HG03460 (cell line): Measurements from ENCODE around the gene SNX25.
A peak's percentile ranks its signal among the peaks of the same experiment; 100 is the strongest.

Experiments used
- ATAC-seq: cut with Tn5 transposase; IDR thresholded peaks from one replicate; pipeline ENCODE4 v1.9.1; 2021; ENCODE audit not compliant: unreplicated experiment

Gene SNX25

GRCh38 chr4:185370268-185370949 lies 161.0 kb downstream of the SNX25 start:
- ATAC-seq = no peak

- no peak for ATAC-seq
Observed at GRCh38 chr4:185371702-185372101, 162.3 kb downstream of the SNX25 start.

- no peak for ATAC-seq
Observed at GRCh38 chr4:185374027-185374426, 164.6 kb downstream of the SNX25 start.

GRCh38 chr4:185374573-185374972 lies 165.2 kb downstream of the SNX25 start:
- no peak for ATAC-seq

GRCh38 chr4:185378264-185378663 lies 168.9 kb downstream of the SNX25 start:
- ATAC-seq = no peak

GRCh38 chr4:185379326-185380295 lies 170.2 kb downstream of the SNX25 start:
- ATAC-seq = no peak

GRCh38 chr4:185380320-185380719 lies 170.9 kb downstream of the SNX25 start:
- no peak for ATAC-seq

- no peak for ATAC-seq
Observed at GRCh38 chr4:185381288-185382196, 172.1 kb downstream of the SNX25 start.

GRCh38 chr4:185382754-185383153 lies 173.4 kb downstream of the SNX25 start:
- no peak for ATAC-seq

GRCh38 chr4:185383451-185383850 lies 174.1 kb downstream of the SNX25 start:
- no peak for ATAC-seq

- no peak for ATAC-seq
Observed at GRCh38 chr4:185384061-185384460, 174.7 kb downstream of the SNX25 start.

- no peak for ATAC-seq
Observed at GRCh38 chr4:185384930-185385331, 175.5 kb downstream of the SNX25 start.

GRCh38 chr4:185387957-185388356 lies 178.6 kb downstream of the SNX25 start:
- no peak for ATAC-seq

GRCh38 chr4:185390941-185391340 lies 181.5 kb downstream of the SNX25 start:
- ATAC-seq = no peak

- ATAC-seq = no peak
Observed at GRCh38 chr4:185392156-185392555, 182.8 kb downstream of the SNX25 start.

- no peak for ATAC-seq
Observed at GRCh38 chr4:185394568-185395237, 185.3 kb downstream of the SNX25 start.

GRCh38 chr4:185395238-185395955 lies 186.0 kb downstream of the SNX25 start, which contains the start of gene LRP2BP:
Gene LRP2BP (minus strand): TSS chr4:185395924. CDS start chr4:185378186, 17,738 bp downstream.
- no peak for ATAC-seq

- peak; percentile 73 for ATAC-seq
Observed at GRCh38 chr4:185395956-185396723, 186.7 kb downstream of the SNX25 start.
